ENCODE data around the gene CELF2.
A peak's percentile ranks its signal among the peaks of the same experiment; 100 is the strongest.

CELF2 gene

DNA sequence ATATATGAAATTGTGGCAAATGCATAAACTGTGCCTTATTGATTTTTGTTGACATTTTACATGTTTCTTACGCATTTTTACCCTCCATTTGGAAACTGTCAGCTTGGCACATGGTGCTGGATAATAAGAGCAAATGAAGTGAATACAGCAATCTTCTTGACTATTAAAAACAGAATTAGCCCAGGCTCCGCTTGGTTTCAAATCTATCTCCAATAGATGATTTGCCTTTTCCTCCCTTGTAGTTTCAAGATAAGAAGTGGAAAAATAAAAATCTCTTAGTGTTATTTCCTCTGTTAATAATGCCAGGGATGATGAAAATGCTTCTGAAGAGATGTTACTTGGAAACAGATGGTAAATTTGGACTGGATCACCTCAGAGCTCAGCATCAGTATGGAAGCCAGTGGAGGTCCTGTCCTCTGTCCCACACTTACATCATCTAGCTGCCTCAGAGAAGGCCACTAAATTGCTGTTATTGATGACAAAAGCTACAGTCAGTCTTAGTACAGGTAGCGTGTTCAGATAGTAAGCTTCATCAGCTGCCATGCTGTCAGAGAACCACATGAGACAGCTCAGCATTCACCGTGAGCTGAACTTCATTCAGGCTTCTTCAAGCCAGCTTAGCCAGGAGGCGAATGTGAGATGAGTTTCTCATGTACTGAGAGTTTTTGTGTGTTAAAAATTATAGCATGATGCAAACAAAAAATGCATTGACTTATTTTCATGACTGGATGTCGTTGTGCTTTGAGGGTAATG is 246.8 kb downstream of the CELF2 start:
- no peak overlapping the region for H3K56ac ChIP-seq (ENCODE audit: low read length)
- H3K23ac ChIP-seq (ENCODE audit: low read length): no peak overlapping the region
- H3K4ac ChIP-seq (ENCODE audit: low read depth, low read length): no peak overlapping the region
- H3K18ac ChIP-seq (ENCODE audit: low read length): no peak overlapping the region
- H2BK15ac ChIP-seq (replicated peaks; ENCODE audit: low read depth): no peak overlapping the region
- H2AK5ac ChIP-seq (ENCODE audit: low read length): no peak overlapping the region
- no peak overlapping the region for H3K9ac ChIP-seq (ENCODE audit: low read length)
- H3K36me3 ChIP-seq (ENCODE audit: control insufficient read depth, insufficient read depth, low read length): no peaks in the 10 kb centered on the region
- no peak overlapping the region for H3K4me2 ChIP-seq (ENCODE audit: low read length)
- H3K79me2 ChIP-seq (ENCODE audit: control insufficient read depth, insufficient read depth, low read length): no peaks in the 10 kb centered on the region
- H3K4me1 ChIP-seq (ENCODE audit: control insufficient read depth, low read depth, low read length): no peaks in the 10 kb centered on the region
- H2BK5ac ChIP-seq (ENCODE audit: low read length): no peak overlapping the region
- WGBS (ENCODE audit: extremely low coverage, insufficient coverage, low lambda C conversion rate): no CpG with 5 or more reads among the region's 6 CpGs
- no peak for DNase-seq
- no peak overlapping the region for H3K27ac ChIP-seq (ENCODE audit: low read depth, low read length)
- no peak overlapping the region for H2BK120ac ChIP-seq (ENCODE audit: low read depth, low read length)
- no peak overlapping the region for H4K5ac ChIP-seq (ENCODE audit: low read length)
- no peak overlapping the region for H3K4me3 ChIP-seq (ENCODE audit: low read length)
- H3K27me3 ChIP-seq (ENCODE audit: insufficient read depth, low read length, poor library complexity): no peaks in the 10 kb centered on the region
- no peaks in the 10 kb centered on the region for H3K79me1 ChIP-seq (ENCODE audit: low read length)
- no peak overlapping the region for H4K8ac ChIP-seq (ENCODE audit: low read depth, low read length)

DNA sequence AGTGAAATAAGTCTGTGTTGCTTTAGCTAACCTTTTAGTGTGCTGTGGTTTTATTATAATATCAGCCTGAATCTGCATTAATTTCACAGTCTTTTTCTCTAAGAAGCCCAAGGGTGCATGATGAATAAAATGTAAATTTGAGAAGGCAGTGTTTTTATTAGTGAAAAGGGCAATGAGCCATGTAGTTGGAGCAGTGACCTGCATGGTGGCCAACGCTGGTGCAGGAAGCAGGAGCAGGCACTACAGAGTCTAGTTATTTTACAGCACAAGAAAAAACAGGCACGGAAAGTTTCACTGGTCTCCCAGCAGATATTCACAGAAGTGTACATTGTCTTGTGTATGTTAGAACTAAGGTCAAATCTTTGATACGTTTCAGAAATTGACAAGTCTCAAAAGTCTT is 247.8 kb downstream of the CELF2 start:
- H3K4me3 ChIP-seq (ENCODE audit: low read length): no peak overlapping the region

DNA sequence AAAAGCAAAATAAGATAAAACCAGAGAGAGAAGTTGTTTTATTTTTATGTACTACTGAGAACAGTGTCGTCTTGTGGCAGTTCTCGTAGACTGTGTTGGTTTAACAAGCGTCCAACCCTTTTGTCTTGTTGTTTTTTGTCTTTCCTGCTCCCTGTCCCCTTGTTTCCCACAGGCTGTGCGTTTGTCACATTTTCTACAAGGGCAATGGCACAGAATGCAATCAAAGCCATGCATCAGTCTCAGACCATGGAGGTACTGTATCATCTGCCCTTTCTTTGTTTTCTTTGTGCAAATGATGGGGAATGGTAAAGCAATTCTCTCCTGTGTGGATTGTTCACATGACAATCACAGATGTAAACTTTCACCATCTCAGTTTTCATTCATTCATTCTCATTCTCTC is 248.8 kb downstream of the CELF2 start:
- Histone ChIP-seq H4K5ac (ENCODE audit: low read length) (no peak overlapping the region), H3K27me3 (ENCODE audit: insufficient read depth, low read length, poor library complexity) (no peaks in the 10 kb centered on the region), H3K4me3 (ENCODE audit: low read length) (no peak overlapping the region), H2BK120ac (ENCODE audit: low read depth, low read length) (no peak overlapping the region), H3K4me1 (ENCODE audit: control insufficient read depth, low read depth, low read length) (peaks cover 2% of the 10 kb centered on the region), H3K9ac (ENCODE audit: low read length) (no peak overlapping the region), H3K79me1 (ENCODE audit: low read length) (no peaks in the 10 kb centered on the region), H2AK5ac (ENCODE audit: low read length) (no peak overlapping the region), H3K4me2 (ENCODE audit: low read length) (no peak overlapping the region), H2BK5ac (ENCODE audit: low read length) (no peak overlapping the region), H2BK15ac (replicated peaks; ENCODE audit: low read depth) (no peak overlapping the region), H3K36me3 (ENCODE audit: control insufficient read depth, insufficient read depth, low read length) (no peaks in the 10 kb centered on the region), H4K8ac (ENCODE audit: low read depth, low read length) (no peak overlapping the region), H3K56ac (ENCODE audit: low read length) (no peak overlapping the region), H3K27ac (ENCODE audit: low read depth, low read length) (no peak overlapping the region), H3K18ac (ENCODE audit: low read length) (no peak overlapping the region), H3K23ac (ENCODE audit: low read length) (no peak overlapping the region), H3K79me2 (ENCODE audit: control insufficient read depth, insufficient read depth, low read length) (no peaks in the 10 kb centered on the region), H3K4ac (ENCODE audit: low read depth, low read length) (no peak overlapping the region)
- no peak for DNase-seq
- WGBS (ENCODE audit: extremely low coverage, insufficient coverage, low lambda C conversion rate): no CpG with 5 or more reads among the region's 4 CpGs

More for the DNA sequence above, 247.8 kb downstream of the CELF2 start:
- H3K79me2 ChIP-seq (ENCODE audit: control insufficient read depth, insufficient read depth, low read length): no peaks in the 10 kb centered on the region
- no peak overlapping the region for H3K18ac ChIP-seq (ENCODE audit: low read length)
- H4K8ac ChIP-seq (ENCODE audit: low read depth, low read length): no peak overlapping the region
- no CpG with 5 or more reads among the region's 3 CpGs for WGBS (ENCODE audit: extremely low coverage, insufficient coverage, low lambda C conversion rate)
- H3K27me3 ChIP-seq (ENCODE audit: insufficient read depth, low read length, poor library complexity): no peaks in the 10 kb centered on the region
- H3K4me1 ChIP-seq (ENCODE audit: control insufficient read depth, low read depth, low read length): peaks cover 2% of the 10 kb centered on the region
- H4K5ac ChIP-seq (ENCODE audit: low read length): no peak overlapping the region
- no peak overlapping the region for H2BK5ac ChIP-seq (ENCODE audit: low read length)
- H3K79me1 ChIP-seq (ENCODE audit: low read length): no peaks in the 10 kb centered on the region
- H3K56ac ChIP-seq (ENCODE audit: low read length): no peak overlapping the region
- H2AK5ac ChIP-seq (ENCODE audit: low read length): no peak overlapping the region
- no peak overlapping the region for H3K27ac ChIP-seq (ENCODE audit: low read depth, low read length)
- no peak overlapping the region for H2BK120ac ChIP-seq (ENCODE audit: low read depth, low read length)
- H3K36me3 ChIP-seq (ENCODE audit: control insufficient read depth, insufficient read depth, low read length): no peaks in the 10 kb centered on the region
- no peak overlapping the region for H3K23ac ChIP-seq (ENCODE audit: low read length)
- no peak for DNase-seq
- no peak overlapping the region for H3K4me2 ChIP-seq (ENCODE audit: low read length)
- no peak overlapping the region for H3K4ac ChIP-seq (ENCODE audit: low read depth, low read length)
- H2BK15ac ChIP-seq (replicated peaks; ENCODE audit: low read depth): no peak overlapping the region
- H3K9ac ChIP-seq (ENCODE audit: low read length): no peak overlapping the region

DNA sequence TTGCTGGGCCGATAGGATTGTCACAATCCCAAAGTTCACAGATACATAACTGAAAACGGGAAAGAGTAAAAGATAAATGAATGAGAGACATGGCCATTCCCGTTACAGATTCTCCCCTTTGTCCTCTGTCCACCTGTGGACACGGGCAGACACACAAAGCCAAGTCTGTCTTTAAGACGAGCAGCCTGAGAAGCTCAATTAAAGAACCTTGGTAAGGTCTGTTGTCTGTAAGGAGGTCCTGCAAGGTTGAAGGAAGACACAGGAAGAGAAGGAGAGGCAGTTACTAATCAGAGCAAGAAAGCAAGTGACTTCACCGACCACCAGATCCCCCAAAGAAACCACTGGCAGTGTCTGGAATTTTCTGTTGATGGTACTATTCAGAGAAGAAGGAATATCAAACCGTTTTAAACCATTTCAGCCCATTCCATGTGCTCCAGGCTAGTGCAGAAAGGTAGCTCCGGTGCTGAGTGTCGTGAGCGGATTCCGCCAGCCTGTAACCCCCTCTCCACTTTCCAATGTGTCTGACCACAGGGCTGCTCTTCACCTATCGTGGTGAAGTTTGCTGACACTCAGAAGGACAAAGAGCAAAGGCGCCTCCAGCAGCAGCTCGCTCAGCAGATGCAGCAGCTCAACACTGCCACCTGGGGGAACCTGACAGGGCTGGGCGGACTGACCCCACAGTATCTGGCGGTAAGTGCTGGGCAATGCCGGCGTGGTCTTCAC is 252.6 kb downstream of the CELF2 start:
- H4K8ac ChIP-seq (ENCODE audit: low read depth, low read length): no peak overlapping the region
- H2AK5ac ChIP-seq (ENCODE audit: low read length): no peak overlapping the region
- H3K9ac ChIP-seq (ENCODE audit: low read length): peak overlapping the region; percentile 9
- no peak overlapping the region for H3K18ac ChIP-seq (ENCODE audit: low read length)
- H3K36me3 ChIP-seq (ENCODE audit: control insufficient read depth, insufficient read depth, low read length): no peaks in the 10 kb centered on the region
- H3K79me1 ChIP-seq (ENCODE audit: low read length): no peaks in the 10 kb centered on the region
- no peak overlapping the region for H3K4me3 ChIP-seq (ENCODE audit: low read length)
- WGBS (ENCODE audit: extremely low coverage, insufficient coverage, low lambda C conversion rate): no CpG with 5 or more reads among the region's 18 CpGs
- H2BK5ac ChIP-seq (ENCODE audit: low read length): no peak overlapping the region
- no peak overlapping the region for H3K23ac ChIP-seq (ENCODE audit: low read length)
- no peaks in the 10 kb centered on the region for H3K27me3 ChIP-seq (ENCODE audit: insufficient read depth, low read length, poor library complexity)
- peaks cover 2% of the 10 kb centered on the region for H3K4me1 ChIP-seq (ENCODE audit: control insufficient read depth, low read depth, low read length)
- H2BK120ac ChIP-seq (ENCODE audit: low read depth, low read length): no peak overlapping the region
- no peak overlapping the region for H4K5ac ChIP-seq (ENCODE audit: low read length)
- no peak overlapping the region for H2BK15ac ChIP-seq (replicated peaks; ENCODE audit: low read depth)
- H3K4ac ChIP-seq (ENCODE audit: low read depth, low read length): no peak overlapping the region
- H3K56ac ChIP-seq (ENCODE audit: low read length): peak overlapping the region; percentile 19
- no peak overlapping the region for H3K27ac ChIP-seq (ENCODE audit: low read depth, low read length)
- peak; percentile 94 for DNase-seq
- H3K79me2 ChIP-seq (ENCODE audit: control insufficient read depth, insufficient read depth, low read length): no peaks in the 10 kb centered on the region
- no peak overlapping the region for H3K4me2 ChIP-seq (ENCODE audit: low read length)

DNA sequence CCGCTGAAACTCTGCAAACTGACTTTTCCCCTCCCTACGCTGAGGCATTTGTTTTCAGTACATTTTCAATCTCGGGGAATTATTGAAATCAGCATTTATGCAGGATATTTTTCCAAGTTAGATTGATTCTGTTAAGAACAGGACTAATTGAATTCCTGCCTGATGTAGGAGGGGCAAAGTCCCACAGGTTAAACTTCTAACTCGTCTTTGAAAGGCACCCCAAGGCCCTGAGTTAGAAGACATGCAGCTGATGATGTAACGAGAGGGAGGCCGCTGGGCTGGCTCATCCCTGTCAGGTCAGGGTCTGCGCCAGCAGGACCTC is 253.1 kb downstream of the CELF2 start:
- H2BK120ac ChIP-seq (ENCODE audit: low read depth, low read length): no peak overlapping the region
- DNase-seq: no peak
- no peak overlapping the region for H3K18ac ChIP-seq (ENCODE audit: low read length)
- no peak overlapping the region for H2BK15ac ChIP-seq (replicated peaks; ENCODE audit: low read depth)
- no peak overlapping the region for H2BK5ac ChIP-seq (ENCODE audit: low read length)
- no peak overlapping the region for H3K9ac ChIP-seq (ENCODE audit: low read length)
- no peaks in the 10 kb centered on the region for H3K79me2 ChIP-seq (ENCODE audit: control insufficient read depth, insufficient read depth, low read length)
- peaks cover 2% of the 10 kb centered on the region for H3K4me1 ChIP-seq (ENCODE audit: control insufficient read depth, low read depth, low read length)
- no peak overlapping the region for H3K4me2 ChIP-seq (ENCODE audit: low read length)
- no peak overlapping the region for H3K27ac ChIP-seq (ENCODE audit: low read depth, low read length)
- H3K4ac ChIP-seq (ENCODE audit: low read depth, low read length): no peak overlapping the region
- no peaks in the 10 kb centered on the region for H3K27me3 ChIP-seq (ENCODE audit: insufficient read depth, low read length, poor library complexity)
- no peak overlapping the region for H3K4me3 ChIP-seq (ENCODE audit: low read length)
- H3K23ac ChIP-seq (ENCODE audit: low read length): no peak overlapping the region
- H2AK5ac ChIP-seq (ENCODE audit: low read length): no peak overlapping the region
- H3K79me1 ChIP-seq (ENCODE audit: low read length): no peaks in the 10 kb centered on the region
- no peak overlapping the region for H3K56ac ChIP-seq (ENCODE audit: low read length)
- no CpG with 5 or more reads among the region's 7 CpGs for WGBS (ENCODE audit: extremely low coverage, insufficient coverage, low lambda C conversion rate)
- no peaks in the 10 kb centered on the region for H3K36me3 ChIP-seq (ENCODE audit: control insufficient read depth, insufficient read depth, low read length)
- H4K5ac ChIP-seq (ENCODE audit: low read length): no peak overlapping the region
- no peak overlapping the region for H4K8ac ChIP-seq (ENCODE audit: low read depth, low read length)
